Right atrium auricular region (tissue), 2 donors: ENCODE results near the gene CCDC85C. TPM values are rescaled to one million over a fixed set of nuclear protein-coding genes. Genes with fewer than 3 reads are reported as not detected.

ENCODE experiments used
- DNase-seq: peaks from one replicate; pipeline ENCODE4 v3.0.0-alpha.2; 2019; ENCODE audit warnings: low spot score
- H3K27ac ChIP-seq, 2 donors: fragments of 200-600 bp; sonication (generic); 1 replicate in 1 of 2; 2 replicates in 1 of 2; pipeline ENCODE4 v1.5.1; 2016 to 2019
- H3K27me3 ChIP-seq, 2 donors: fragments of 200-600 bp; sonication (generic); one replicate each; pipeline versions ENCODE4 v1.5.1 to v1.6.0; 2017 to 2019
- H3K36me3 ChIP-seq: fragments of 200-600 bp; sonication (generic); one replicate; pipeline ENCODE4 v1.5.1; 2016
- H3K4me1 ChIP-seq, 2 donors: fragments of 200-600 bp; sonication (generic); one replicate each; pipeline versions ENCODE4 v1.5.1 to v1.6.0; 2017 to 2019
- H3K4me3 ChIP-seq, 2 donors: fragments of 200-600 bp; sonication (generic); 1 replicate in 1 of 2; 2 replicates in 1 of 2; pipeline ENCODE4 v1.5.1; 2017 to 2019; ENCODE audit warnings: mild to moderate bottlenecking in 1 of 2, moderate library complexity in 1 of 2
- H3K9me3 ChIP-seq, 2 donors: fragments of 200-600 bp; sonication (generic); one replicate each; pipeline ENCODE4 v1.5.1; 2019
- total RNA-seq, 2 donors: library from RNA; depleted of rRNA; stranded (reverse); fragments of >200 nt; gene quantifications; one replicate each; pipeline ENCODE4 v1.1.0, GENCODE V29; 2016
- TF ChIP-seq, protein P1 (sequence below), 2 donors: fragments of 200-600 bp; sonication (generic); IDR thresholded peaks; one replicate each; pipeline ENCODE4 v1.5.1; 2019; ENCODE audit warnings: antibody characterized with exemption in 2 of 2

Gene CCDC85C
- total RNA-seq, 2 donors from 2014 or later: 17.1 to 17.7 TPM

DNA sequence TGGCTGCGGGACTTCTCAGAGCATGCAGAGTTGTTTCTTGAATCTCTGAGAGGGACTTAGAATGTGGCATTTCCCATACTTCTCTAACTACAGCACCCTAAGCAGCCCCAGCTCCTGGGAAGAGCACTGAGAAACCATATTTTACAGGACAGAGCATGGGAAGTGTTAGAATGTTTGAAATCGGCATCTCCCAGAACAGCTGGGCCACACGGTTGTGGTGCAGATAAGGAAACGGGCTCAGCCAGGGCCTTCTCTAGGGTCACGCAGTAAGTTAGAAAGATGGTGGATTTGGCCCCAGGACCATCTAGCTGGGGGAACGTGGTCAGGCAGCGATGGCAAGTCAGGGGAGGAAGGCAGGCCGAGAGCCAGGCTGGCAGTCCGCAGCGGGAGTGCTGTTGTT lies 30.4 kb upstream of the CCDC85C start:
- Histone ChIP-seq H3K36me3 (no peaks in the 10 kb centered on the region), H3K9me3 (no peaks in the 10 kb centered on the region), H3K4me1 (no peaks in the 10 kb centered on the region), H3K27me3 (no peaks in the 10 kb centered on the region), H3K4me3 (no peak overlapping the region), H3K27ac (no peak overlapping the region)
- TF ChIP-seq, protein P1, sequence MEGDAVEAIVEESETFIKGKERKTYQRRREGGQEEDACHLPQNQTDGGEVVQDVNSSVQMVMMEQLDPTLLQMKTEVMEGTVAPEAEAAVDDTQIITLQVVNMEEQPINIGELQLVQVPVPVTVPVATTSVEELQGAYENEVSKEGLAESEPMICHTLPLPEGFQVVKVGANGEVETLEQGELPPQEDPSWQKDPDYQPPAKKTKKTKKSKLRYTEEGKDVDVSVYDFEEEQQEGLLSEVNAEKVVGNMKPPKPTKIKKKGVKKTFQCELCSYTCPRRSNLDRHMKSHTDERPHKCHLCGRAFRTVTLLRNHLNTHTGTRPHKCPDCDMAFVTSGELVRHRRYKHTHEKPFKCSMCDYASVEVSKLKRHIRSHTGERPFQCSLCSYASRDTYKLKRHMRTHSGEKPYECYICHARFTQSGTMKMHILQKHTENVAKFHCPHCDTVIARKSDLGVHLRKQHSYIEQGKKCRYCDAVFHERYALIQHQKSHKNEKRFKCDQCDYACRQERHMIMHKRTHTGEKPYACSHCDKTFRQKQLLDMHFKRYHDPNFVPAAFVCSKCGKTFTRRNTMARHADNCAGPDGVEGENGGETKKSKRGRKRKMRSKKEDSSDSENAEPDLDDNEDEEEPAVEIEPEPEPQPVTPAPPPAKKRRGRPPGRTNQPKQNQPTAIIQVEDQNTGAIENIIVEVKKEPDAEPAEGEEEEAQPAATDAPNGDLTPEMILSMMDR (IDR thresholded peaks at IDR 0.05): no peak
- DNase-seq: no peak

DNA sequence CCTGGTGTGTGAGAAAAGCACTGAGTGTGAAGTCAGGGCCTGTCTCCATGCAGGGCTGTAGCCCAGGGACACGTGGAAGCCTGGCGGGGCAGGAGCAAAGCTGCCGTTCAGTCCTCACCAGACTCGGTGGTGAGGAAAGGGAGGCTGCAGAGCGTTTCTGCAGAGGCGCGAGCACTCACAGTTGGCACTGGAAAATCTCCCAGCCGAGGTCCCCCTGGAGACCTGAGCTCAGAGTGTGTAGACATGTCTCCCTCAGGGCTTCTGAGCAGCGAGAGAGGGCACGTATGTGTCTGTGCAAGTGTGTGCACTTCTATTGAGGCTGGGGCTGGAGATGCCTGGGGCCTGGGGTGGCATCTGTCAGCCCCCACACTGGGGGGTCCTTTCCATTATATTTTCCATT lies 29.9 kb upstream of the CCDC85C start:
- Histone ChIP-seq H3K4me1 (peaks cover 0 to 3% of the 10 kb centered on the region in 2 donors), H3K4me3 (no peak overlapping the region), H3K36me3 (no peaks in the 10 kb centered on the region), H3K27ac (no peak overlapping the region), H3K9me3 (no peaks in the 10 kb centered on the region), H3K27me3 (no peaks in the 10 kb centered on the region)
- TF ChIP-seq, protein P1 (IDR thresholded peaks at IDR 0.05): no peak
- no peak for DNase-seq

DNA sequence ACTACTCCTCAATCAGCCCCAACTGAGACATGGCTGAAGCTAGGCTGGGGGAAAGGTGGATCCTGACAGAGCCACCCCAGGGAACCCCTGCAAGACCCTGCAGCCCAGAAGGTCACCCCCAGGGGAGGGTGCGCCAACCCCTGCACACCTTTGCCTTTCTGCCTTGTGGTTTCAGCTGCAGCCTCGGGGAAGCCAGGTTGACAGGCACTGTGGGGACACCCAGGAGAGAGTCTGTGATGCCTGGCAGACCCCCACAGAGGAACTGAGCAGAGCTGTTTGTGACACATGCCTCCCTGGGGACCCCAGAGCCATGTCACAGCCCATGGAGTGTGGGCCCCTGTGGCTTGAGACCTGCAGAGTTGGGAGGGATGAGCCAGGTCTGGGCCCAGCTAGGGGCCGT lies 29.1 kb upstream of the CCDC85C start:
- TF ChIP-seq, protein P1 (IDR thresholded peaks at IDR 0.05): no peak
- Histone ChIP-seq H3K4me3 (no peak overlapping the region), H3K27ac (no peak overlapping the region), H3K36me3 (no peaks in the 10 kb centered on the region), H3K9me3 (no peaks in the 10 kb centered on the region), H3K4me1 (peaks cover 0 to 8% of the 10 kb centered on the region in 2 donors), H3K27me3 (no peaks in the 10 kb centered on the region)
- no peak for DNase-seq

DNA sequence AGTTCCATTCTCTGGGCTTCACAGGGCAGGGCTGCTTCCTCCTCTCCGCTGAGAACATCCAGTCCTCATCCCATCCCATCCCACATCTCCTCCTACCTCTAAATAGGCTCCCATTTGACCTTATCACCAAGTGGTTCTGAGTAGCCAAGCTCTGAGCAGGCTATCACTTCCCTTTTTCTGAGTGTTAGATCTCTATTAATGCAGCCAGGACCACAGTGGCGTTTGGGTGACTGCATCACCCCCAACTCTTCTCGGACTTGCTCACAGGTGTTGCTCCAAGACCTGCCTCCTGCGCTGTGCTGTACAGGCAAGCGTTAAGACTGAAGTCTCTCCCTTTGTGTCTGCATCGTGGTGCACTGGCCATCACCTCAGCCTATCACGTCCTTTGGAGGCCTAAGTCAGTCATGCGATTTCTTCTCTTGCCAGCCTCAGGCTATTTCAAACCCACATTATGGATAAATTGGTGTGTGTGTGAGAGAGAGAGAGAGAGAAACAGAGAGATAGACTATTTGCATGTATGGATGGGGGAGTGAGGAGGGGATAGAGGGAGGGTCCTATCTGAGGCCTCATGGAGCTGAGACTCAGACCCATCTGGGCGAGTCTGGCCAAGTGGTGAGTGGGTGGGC lies 28.5 kb upstream of the CCDC85C start:
- Histone ChIP-seq H3K36me3 (no peaks in the 10 kb centered on the region), H3K27ac (no peak overlapping the region), H3K9me3 (no peaks in the 10 kb centered on the region), H3K27me3 (no peaks in the 10 kb centered on the region), H3K4me3 (no peak overlapping the region), H3K4me1 (peaks cover 0 to 8% of the 10 kb centered on the region in 2 donors)
- DNase-seq: no peak
- TF ChIP-seq, protein P1 (IDR thresholded peaks at IDR 0.05): no peak

DNA sequence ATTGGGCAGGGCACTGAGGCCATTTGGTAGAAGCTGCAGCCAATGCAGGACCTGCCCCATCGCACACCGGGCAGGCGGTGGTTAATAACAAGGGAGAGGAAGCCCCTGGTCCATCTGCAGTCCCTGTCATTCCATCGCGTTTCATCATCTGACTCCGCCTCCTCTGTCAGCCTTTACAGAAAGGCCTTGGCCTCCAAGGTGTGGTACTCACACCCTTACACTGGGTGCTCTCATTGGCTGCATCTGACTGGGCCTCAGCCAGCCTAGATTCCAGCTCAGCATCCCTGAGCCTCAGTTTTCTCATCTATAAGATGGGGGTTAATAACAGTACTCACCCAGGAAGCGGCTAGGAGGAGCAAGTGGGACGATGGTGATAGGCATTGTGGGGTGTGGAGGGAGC lies 26.2 kb upstream of the CCDC85C start:
- TF ChIP-seq, protein P1 (IDR thresholded peaks at IDR 0.05): no peak
- Histone ChIP-seq H3K4me3 (no peak overlapping the region), H3K27me3 (no peaks in the 10 kb centered on the region), H3K27ac (no peak overlapping the region), H3K9me3 (no peaks in the 10 kb centered on the region), H3K36me3 (no peaks in the 10 kb centered on the region), H3K4me1 (peaks cover 0 to 8% of the 10 kb centered on the region in 2 donors)
- DNase-seq: no peak
